Mesendoderm (in vitro differentiated cells): Measurements from ENCODE around the gene STX8.

Experiments
- DNase-seq: peaks from one replicate; pipeline ENCODE4 v3.0.0; 2013
- H2AK5ac ChIP-seq: 2 replicates; pipeline ENCODE4 v1.6.1; 2013; ENCODE audit warnings: low read length, inconsistent platforms
- H2BK120ac ChIP-seq: 2 replicates; pipeline ENCODE4 v1.6.1; 2013; ENCODE audit warnings: low read depth, mild to moderate bottlenecking, low read length, moderate library complexity, mixed read lengths
- H2BK15ac ChIP-seq: replicated peaks from 2 replicates; pipeline ENCODE4 v1.6.1; 2013; ENCODE audit warnings: low read depth, mild to moderate bottlenecking, moderate library complexity
- H2BK5ac ChIP-seq: 2 replicates; pipeline ENCODE4 v1.6.1; 2013; ENCODE audit warnings: low read length, inconsistent platforms
- H3K18ac ChIP-seq: 2 replicates; pipeline ENCODE4 v1.6.1; 2013; ENCODE audit warnings: mild to moderate bottlenecking, low read length, mixed read lengths
- H3K23ac ChIP-seq: one replicate; pipeline ENCODE4 v1.6.1; 2013; ENCODE audit warnings: low read length
- H3K27ac ChIP-seq: 2 replicates; pipeline ENCODE4 v1.5.1; 2013; ENCODE audit warnings: low read depth, mild to moderate bottlenecking, inconsistent platforms, low read length, moderate library complexity
- H3K27me3 ChIP-seq: 2 replicates; pipeline ENCODE4 v1.6.1; 2013; ENCODE audit warnings: low read length, control low read depth, mild to moderate bottlenecking, inconsistent platforms; ENCODE audit not compliant: insufficient read depth, poor library complexity
- H3K36me3 ChIP-seq: 2 replicates; pipeline ENCODE4 v1.6.1; 2013; ENCODE audit warnings: low read length, inconsistent platforms; ENCODE audit not compliant: control insufficient read depth, insufficient read depth
- H3K4ac ChIP-seq: one replicate; pipeline ENCODE4 v1.6.1; 2013; ENCODE audit warnings: low read depth, mild to moderate bottlenecking, low read length, moderate library complexity
- H3K4me1 ChIP-seq: 2 replicates; pipeline ENCODE4 v1.6.1; 2013; ENCODE audit warnings: low read depth, low read length, inconsistent platforms; ENCODE audit not compliant: control insufficient read depth
- H3K4me2 ChIP-seq: 2 replicates; pipeline ENCODE4 v1.6.1; 2013; ENCODE audit warnings: low read length
- H3K4me3 ChIP-seq: 2 replicates; pipeline ENCODE4 v1.5.1; 2013; ENCODE audit warnings: mild to moderate bottlenecking, low read length
- H3K56ac ChIP-seq: one replicate; pipeline ENCODE4 v1.6.1; 2013; ENCODE audit warnings: low read length
- H3K79me1 ChIP-seq: 2 replicates; pipeline ENCODE4 v1.6.1; 2013; ENCODE audit warnings: low read length, inconsistent platforms
- H3K79me2 ChIP-seq: 2 replicates; pipeline ENCODE4 v1.6.1; 2013; ENCODE audit warnings: mild to moderate bottlenecking, low read length; ENCODE audit not compliant: control insufficient read depth, insufficient read depth
- H3K9ac ChIP-seq: 2 replicates; pipeline ENCODE4 v1.6.1; 2013; ENCODE audit warnings: low read length, inconsistent platforms
- H4K5ac ChIP-seq: one replicate; pipeline ENCODE4 v1.6.1; 2013; ENCODE audit warnings: low read length
- H4K8ac ChIP-seq: one replicate; pipeline ENCODE4 v1.6.1; 2013; ENCODE audit warnings: low read depth, mild to moderate bottlenecking, control low read depth, low read length, moderate library complexity
- WGBS: extraction: QIAGEN DNeasy Blood & Tissue Kit; methylation state at CpG from one replicate; pipeline ENCODE4 v1.1.7; 2013; ENCODE audit warnings: low lambda C conversion rate, missing lambda C conversion rate; ENCODE audit not compliant: insufficient coverage; ENCODE audit errors: extremely low coverage; 5-methylcytosine and 5-hydroxymethylcytosine counted together

Gene STX8

GRCh38 chr17:9529033-9529700 lies 46.5 kb downstream of the STX8 start:
- H2BK120ac ChIP-seq, result no peak overlapping the region
- H3K56ac ChIP-seq, result no peak overlapping the region
- no peaks in the 10 kb centered on the region for H3K4me1 ChIP-seq
- H3K4ac ChIP-seq, result no peak overlapping the region
- H3K27ac ChIP-seq, result no peak overlapping the region
- H4K8ac ChIP-seq, result no peak overlapping the region
- no peak overlapping the region for H2BK5ac ChIP-seq
- no peak overlapping the region for H2BK15ac ChIP-seq
- no peak overlapping the region for H3K4me2 ChIP-seq
- no peak overlapping the region for H3K23ac ChIP-seq
- H3K79me1 ChIP-seq, result no peaks in the 10 kb centered on the region
- H2AK5ac ChIP-seq, result no peak overlapping the region
- no peak overlapping the region for H3K9ac ChIP-seq
- H3K18ac ChIP-seq, result no peak overlapping the region
- no peaks in the 10 kb centered on the region for H3K36me3 ChIP-seq
- no peak overlapping the region for H4K5ac ChIP-seq
- peak; percentile 39 for DNase-seq
- H3K79me2 ChIP-seq, result no peaks in the 10 kb centered on the region
- no CpG with 5 or more reads among the region's 5 CpGs for WGBS
- no peaks in the 10 kb centered on the region for H3K27me3 ChIP-seq
- H3K4me3 ChIP-seq, result no peak overlapping the region

- no peak overlapping the region for H3K4me2 ChIP-seq
- no peaks in the 10 kb centered on the region for H3K79me1 ChIP-seq
- no peak overlapping the region for H3K23ac ChIP-seq
- no peak overlapping the region for H4K5ac ChIP-seq
- H2BK120ac ChIP-seq, result no peak overlapping the region
- no peaks in the 10 kb centered on the region for H3K4me1 ChIP-seq
- H3K27ac ChIP-seq, result no peak overlapping the region
- no peak overlapping the region for H2BK5ac ChIP-seq
- H3K27me3 ChIP-seq, result no peaks in the 10 kb centered on the region
- no peak overlapping the region for H3K9ac ChIP-seq
- DNase-seq, result no peak
- no CpG with 5 or more reads among the region's 3 CpGs for WGBS
- H3K4me3 ChIP-seq, result no peak overlapping the region
- H3K18ac ChIP-seq, result no peak overlapping the region
- no peak overlapping the region for H3K4ac ChIP-seq
- no peak overlapping the region for H4K8ac ChIP-seq
- H2BK15ac ChIP-seq, result no peak overlapping the region
- H2AK5ac ChIP-seq, result no peak overlapping the region
- no peaks in the 10 kb centered on the region for H3K36me3 ChIP-seq
- no peak overlapping the region for H3K56ac ChIP-seq
- no peaks in the 10 kb centered on the region for H3K79me2 ChIP-seq
Observed at GRCh38 chr17:9527788-9528187, 47.8 kb downstream of the STX8 start.

DNA sequence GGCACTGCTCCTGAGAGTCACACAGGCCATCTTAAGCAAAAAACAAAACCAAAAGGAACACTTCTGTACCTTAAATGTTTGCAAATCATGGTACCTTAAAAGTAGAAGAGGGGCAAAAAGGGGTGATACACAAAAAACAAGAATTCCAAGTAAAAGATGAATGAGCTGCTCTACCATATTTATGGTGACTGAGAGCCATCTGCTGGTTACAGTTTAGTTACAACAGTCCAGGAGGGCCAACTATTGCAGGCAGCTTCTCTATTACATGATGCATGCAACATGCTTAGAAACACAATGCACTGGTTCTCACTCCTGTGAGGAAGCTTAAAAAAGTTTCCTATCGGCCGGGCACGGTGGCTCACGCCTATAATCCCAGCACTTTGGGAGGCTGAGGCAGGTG lies 53.5 kb downstream of the STX8 start:
- Histone ChIP-seq H2BK5ac (no peak overlapping the region), H4K5ac (no peak overlapping the region), H3K79me2 (no peaks in the 10 kb centered on the region), H3K79me1 (no peaks in the 10 kb centered on the region), H3K23ac (no peak overlapping the region), H4K8ac (no peak overlapping the region), H3K18ac (no peak overlapping the region), H3K27me3 (no peaks in the 10 kb centered on the region), H3K4me1 (peaks cover 7% of the 10 kb centered on the region), H3K9ac (no peak overlapping the region), H3K56ac (no peak overlapping the region), H3K4me3 (no peak overlapping the region), H3K4me2 (no peak overlapping the region), H2BK15ac (no peak overlapping the region), H3K27ac (no peak overlapping the region), H3K4ac (no peak overlapping the region), H3K36me3 (no peaks in the 10 kb centered on the region), H2BK120ac (no peak overlapping the region), H2AK5ac (no peak overlapping the region)
- peak; percentile 60 for DNase-seq
- WGBS, result no CpG with 5 or more reads among the region's 4 CpGs

DNA sequence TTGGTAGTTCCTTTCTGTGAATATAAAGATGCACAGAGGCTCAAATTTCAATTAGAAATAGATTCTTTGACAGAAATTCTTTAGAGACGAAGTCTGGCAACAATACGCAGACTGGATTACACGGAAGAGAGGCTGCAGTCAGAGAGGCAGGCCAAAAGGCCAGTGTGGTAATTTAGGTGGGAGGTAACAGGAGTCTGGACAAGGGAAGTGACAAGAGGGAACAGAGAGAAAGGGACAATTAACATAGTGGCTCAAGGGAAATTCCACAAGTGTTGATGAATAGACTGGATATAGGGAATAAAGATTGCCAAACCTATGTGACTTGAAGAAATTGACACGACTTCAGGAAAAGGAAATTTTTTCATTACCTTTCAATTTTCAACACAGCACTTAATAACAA lies 54.6 kb downstream of the STX8 start:
- Histone ChIP-seq H3K4me2 (no peak overlapping the region), H3K9ac (no peak overlapping the region), H2AK5ac (no peak overlapping the region), H2BK120ac (no peak overlapping the region), H3K56ac (no peak overlapping the region), H2BK15ac (no peak overlapping the region), H3K27ac (no peak overlapping the region), H3K79me2 (no peaks in the 10 kb centered on the region), H3K27me3 (no peaks in the 10 kb centered on the region), H3K36me3 (no peaks in the 10 kb centered on the region), H3K4ac (no peak overlapping the region), H3K4me1 (peaks cover 7% of the 10 kb centered on the region), H3K18ac (no peak overlapping the region), H2BK5ac (no peak overlapping the region), H3K79me1 (no peaks in the 10 kb centered on the region), H3K4me3 (no peak overlapping the region), H3K23ac (no peak overlapping the region), H4K5ac (no peak overlapping the region), H4K8ac (no peak overlapping the region)
- peak; percentile 46 for DNase-seq
- no CpG with 5 or more reads among the region's 4 CpGs for WGBS

DNA sequence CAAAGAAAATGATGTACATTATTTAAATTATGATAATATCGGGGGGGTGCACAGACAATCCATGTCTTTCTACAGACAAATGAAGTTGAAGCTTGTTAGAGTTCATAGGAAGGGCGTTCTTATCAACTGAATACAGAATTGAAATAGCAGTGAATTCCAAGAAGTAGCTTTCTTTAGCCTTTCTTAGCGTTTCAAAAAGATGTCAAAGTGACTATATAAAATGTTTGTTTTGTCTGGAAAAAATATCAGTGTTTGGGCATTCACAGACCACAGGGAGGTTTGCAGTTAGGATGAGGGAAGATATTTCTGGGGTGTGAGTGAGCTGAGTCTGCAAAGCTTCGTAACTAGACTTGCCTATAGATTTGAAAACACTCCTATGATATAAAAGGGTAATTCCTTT lies 55.0 kb downstream of the STX8 start:
- no peaks in the 10 kb centered on the region for H3K79me2 ChIP-seq
- no peak for DNase-seq
- no peak overlapping the region for H3K9ac ChIP-seq
- no peaks in the 10 kb centered on the region for H3K27me3 ChIP-seq
- no CpG with 5 or more reads among the region's 4 CpGs for WGBS
- H3K27ac ChIP-seq, result no peak overlapping the region
- no peak overlapping the region for H3K18ac ChIP-seq
- H2BK120ac ChIP-seq, result no peak overlapping the region
- H2AK5ac ChIP-seq, result no peak overlapping the region
- H2BK5ac ChIP-seq, result no peak overlapping the region
- no peak overlapping the region for H3K56ac ChIP-seq
- H3K4me3 ChIP-seq, result no peak overlapping the region
- no peak overlapping the region for H3K4me2 ChIP-seq
- no peak overlapping the region for H4K8ac ChIP-seq
- H3K23ac ChIP-seq, result no peak overlapping the region
- H3K36me3 ChIP-seq, result no peaks in the 10 kb centered on the region
- H4K5ac ChIP-seq, result no peak overlapping the region
- H3K4me1 ChIP-seq, result peaks cover 7% of the 10 kb centered on the region
- H2BK15ac ChIP-seq, result no peak overlapping the region
- no peaks in the 10 kb centered on the region for H3K79me1 ChIP-seq
- H3K4ac ChIP-seq, result no peak overlapping the region
